Left lung (tissue), 10 donors: ENCODE results near the gene FMN1. TPM values are rescaled to one million over a fixed set of nuclear protein-coding genes. Genes with fewer than 3 reads are reported as not detected.

Source experiments
- ATAC-seq: fragments of 200-7000 bp; cut with Tn5 transposase; one replicate; pipeline ENCODE4 v1.9.1; 2020; ENCODE audit warnings: moderate library complexity
- DNase-seq, 4 donors: peaks; one replicate each; pipeline ENCODE4 v3.0.0-alpha.2; 2013 to 2020
- H3K27ac ChIP-seq, 2 donors: fragments of 200-600 bp; sonication (generic) in 1 of 2; one replicate each; pipeline versions ENCODE4 v1.5.0 to v1.8.0; 2020 to 2021
- H3K27me3 ChIP-seq, 2 donors: fragments of 200-600 bp; sonication (generic) in 1 of 2; one replicate each; pipeline versions ENCODE4 v1.5.0 to v1.8.0; 2020 to 2021
- H3K36me3 ChIP-seq, 2 donors: fragments of 200-600 bp; sonication (generic) in 1 of 2; one replicate each; pipeline versions ENCODE4 v1.5.0 to v1.8.0; 2020 to 2021
- H3K4me1 ChIP-seq, 2 donors: fragments of 200-600 bp; one replicate each; pipeline ENCODE4 v1.8.0; 2021
- H3K4me3 ChIP-seq, 2 donors: fragments of 200-600 bp; sonication (generic) in 1 of 2; one replicate each; pipeline versions ENCODE4 v1.5.0 to v1.8.0; 2020 to 2021; ENCODE audit warnings: mild to moderate bottlenecking in 1 of 2
- H3K9me3 ChIP-seq, 2 donors: fragments of 200-600 bp; sonication (generic) in 1 of 2; one replicate each; pipeline versions ENCODE4 v1.5.0 to v1.8.0; 2020 to 2021
- CTCF ChIP-seq, 2 donors: fragments of 200-600 bp; sonication (generic) in 1 of 2; IDR thresholded peaks; one replicate each; pipeline versions ENCODE4 v1.5.0 to v1.8.0; 2021; ENCODE audit warnings: antibody characterized with exemption in 2 of 2
- intact Hi-C, 2 donors: fragments of 100-400 bp; cut with DNase I; formaldehyde crosslinking; loops; one replicate each; pipeline versions ENCODE4 v1.11.2 to v1.14.2; 2022
- polyA plus RNA-seq, 6 donors: library from polyadenylated mRNA; unstranded; fragments of 120-200 nt; gene quantifications; one replicate each; pipeline ENCODE4 v1.2.1, GENCODE V29; 2013; ENCODE audit not compliant: insufficient read length in 6 of 6
- total RNA-seq, 2 donors: library from RNA; stranded (reverse); fragmentation: NEBNext Ultra II Directional; extraction: Animal tissue kit (Norgen Biotek cat#: 25700); gene quantifications; one replicate each; pipeline ENCODE4 v1.2.1, GENCODE V29; 2021
- donor health status: DM: no; HTN: yes; CAD: no.
- donor health status: DM: no; HTN: no; CAD: no.

The FMN1 gene
- total and polyA plus RNA-seq, 8 donors: 4.6 to 45.2 (median 8.4) TPM

DNA sequence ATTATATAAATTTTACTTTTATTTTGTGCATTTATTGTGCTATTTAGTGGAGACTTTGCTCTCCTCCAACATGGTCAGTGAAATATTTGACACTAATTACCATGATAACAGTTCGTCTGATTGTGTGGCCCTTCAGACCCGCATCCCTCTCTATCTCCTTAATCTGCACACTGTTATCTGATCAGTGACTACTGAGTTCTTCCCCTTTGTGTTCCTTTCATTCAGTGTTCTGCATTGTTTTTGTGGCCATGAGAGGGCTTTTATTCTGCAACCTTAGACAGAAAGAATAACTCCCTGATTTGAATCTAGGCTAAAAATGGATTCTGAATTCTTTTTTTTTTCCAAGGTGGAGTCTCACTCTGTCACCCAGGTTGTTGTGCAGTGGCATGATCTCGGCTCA, 11.9 kb upstream of the FMN1 start:
- Histone ChIP-seq H3K36me3 (no peaks in the 10 kb centered on the region), H3K4me3 (no peak overlapping the region), H3K9me3 (no peaks in the 10 kb centered on the region), H3K27me3 (no peaks in the 10 kb centered on the region), H3K27ac (no peak overlapping the region), H3K4me1 (peaks cover 0 to 8% of the 10 kb centered on the region in 2 donors)
- no peak for DNase-seq
- no peak for ATAC-seq
- TF ChIP-seq CTCF (IDR thresholded peaks at IDR 0.05): no peak
- intact Hi-C loops: no loop called here

DNA sequence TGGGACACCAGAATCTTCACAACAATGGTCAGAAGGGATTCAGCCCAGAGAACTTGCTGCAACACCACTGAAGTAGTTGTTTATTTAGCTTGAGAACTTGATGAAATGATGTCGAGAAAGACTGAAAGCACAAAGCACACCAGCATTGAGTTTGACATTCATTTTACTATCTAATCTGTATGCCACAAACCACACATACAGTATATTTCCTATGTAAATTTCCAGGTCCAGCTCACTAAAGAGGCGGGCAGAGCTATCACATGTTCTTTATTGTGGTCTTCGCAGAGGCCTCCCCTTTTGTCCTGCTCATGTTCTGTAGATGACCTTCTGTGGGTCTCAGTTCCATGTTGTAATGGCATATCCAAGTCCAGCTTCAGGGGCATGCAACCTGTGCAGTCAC, 10.4 kb upstream of the FMN1 start:
- no peaks in the 10 kb centered on the region for H3K9me3 ChIP-seq
- DNase-seq (no peak), ATAC-seq (no peak)
- H3K4me1 ChIP-seq: peaks cover 0 to 12% of the 10 kb centered on the region in 2 donors
- TF ChIP-seq CTCF (IDR thresholded peaks at IDR 0.05): no peak
- intact Hi-C loops: no loop called here
- H3K27ac ChIP-seq: no peak overlapping the region
- H3K27me3 ChIP-seq: no peaks in the 10 kb centered on the region
- H3K4me3 ChIP-seq: no peak overlapping the region
- no peaks in the 10 kb centered on the region for H3K36me3 ChIP-seq

GRCh38 chr15:33204087-33204486, 9.6 kb upstream of the FMN1 start:
- no peak for ATAC-seq
- intact Hi-C loops: no loop called here
- H3K27ac ChIP-seq: no peak overlapping the region
- H3K36me3 ChIP-seq: no peaks in the 10 kb centered on the region
- peaks cover 0 to 12% of the 10 kb centered on the region in 2 donors for H3K4me1 ChIP-seq
- no peak for TF ChIP-seq CTCF (IDR thresholded peaks at IDR 0.05)
- DNase-seq: no peak
- H3K27me3 ChIP-seq: no peaks in the 10 kb centered on the region
- no peak overlapping the region for H3K4me3 ChIP-seq
- no peaks in the 10 kb centered on the region for H3K9me3 ChIP-seq

- Histone ChIP-seq H3K4me3 (peak overlapping the region in 1 of 2 donors; percentile 21), H3K27ac (peak overlapping the region in 1 of 2 donors; percentile 62), H3K9me3 (no peaks in the 10 kb centered on the region), H3K4me1 (peaks cover 0 to 12% of the 10 kb centered on the region in 2 donors), H3K36me3 (no peaks in the 10 kb centered on the region), H3K27me3 (no peaks in the 10 kb centered on the region)
- intact Hi-C loops: no loop called here
- DNase-seq (peak in 2 of 4 donors; percentile 62 to 79), ATAC-seq (peak; percentile 94)
- no peak for TF ChIP-seq CTCF (IDR thresholded peaks at IDR 0.05)
Observed at GRCh38 chr15:33201491-33202231, 7.1 kb upstream of the FMN1 start.

DNA sequence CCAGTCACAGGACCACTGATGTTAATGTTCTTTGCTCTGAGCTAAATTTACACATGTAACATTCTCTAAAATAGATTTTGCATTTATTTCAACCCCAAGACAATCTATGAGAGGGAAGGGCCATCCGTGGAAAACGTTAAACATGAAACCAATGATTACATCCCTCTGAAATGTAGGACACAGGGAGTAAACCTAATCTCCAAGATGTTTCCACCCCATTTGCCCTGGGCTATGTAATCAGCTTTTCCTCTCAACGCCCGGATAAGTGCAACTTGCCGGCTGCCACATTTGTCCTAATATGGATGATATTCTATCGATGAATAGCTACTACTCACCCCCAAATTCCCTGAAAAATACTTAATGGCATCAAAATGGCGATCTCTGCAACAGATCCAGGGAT, 6.4 kb upstream of the FMN1 start:
- ATAC-seq: peak; percentile 18
- intact Hi-C loops: no loop called here

More for the DNA sequence above, 6.4 kb upstream of the FMN1 start:
- Histone ChIP-seq H3K9me3 (no peaks in the 10 kb centered on the region), H3K4me1 (peaks cover 0 to 12% of the 10 kb centered on the region in 2 donors), H3K4me3 (no peak overlapping the region), H3K27ac (no peak overlapping the region), H3K27me3 (no peaks in the 10 kb centered on the region), H3K36me3 (no peaks in the 10 kb centered on the region)
- TF ChIP-seq CTCF (IDR thresholded peaks at IDR 0.05): no peak
- DNase-seq: no peak
